GM18909 (cell line): Measurements from ENCODE around the gene ABCA3.
"Not testable (repeated sequence)": the region's sequence is repeated elsewhere in the genome, so short reads cannot be mapped to it uniquely, and the experiment has no call there.

Source experiments
- ATAC-seq: cut with Tn5 transposase; IDR thresholded peaks from one replicate; pipeline ENCODE4 v1.9.1; 2021; ENCODE audit warnings: mild to moderate bottlenecking; ENCODE audit not compliant: unreplicated experiment, poor library complexity

Gene ABCA3

DNA sequence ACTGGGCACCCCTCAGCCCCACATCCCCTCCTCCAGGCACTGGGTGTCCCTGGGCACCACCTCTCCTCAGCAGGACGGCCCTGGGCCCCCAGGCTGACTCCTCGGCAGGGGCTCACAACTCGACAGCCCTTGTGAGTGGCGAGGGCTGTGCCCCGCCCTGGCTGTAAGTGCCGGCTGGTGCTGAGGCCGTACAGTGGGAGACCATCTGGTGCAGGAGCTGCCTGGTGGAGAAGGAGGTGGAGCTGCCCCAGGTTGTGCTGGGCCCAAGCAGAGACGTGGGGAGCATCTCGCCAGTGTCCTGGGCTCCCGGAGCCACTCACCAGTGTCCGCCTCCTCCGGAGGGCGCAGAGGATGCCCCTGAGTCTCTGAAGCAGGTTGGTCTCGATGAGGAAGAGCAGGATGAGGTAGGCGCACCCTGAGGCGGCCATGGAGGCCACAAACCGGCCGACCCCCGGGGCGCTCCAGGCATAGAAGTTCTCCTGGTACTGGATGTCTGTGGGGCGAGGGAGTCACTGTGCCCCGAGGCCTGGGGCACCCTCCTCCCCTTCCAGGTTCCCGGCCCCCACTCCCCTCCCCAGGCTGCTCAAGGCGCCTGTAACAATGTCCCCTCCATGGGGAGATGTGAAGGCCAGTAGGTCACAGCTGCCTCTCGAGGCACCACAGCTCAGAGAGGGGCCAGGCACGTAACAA lies 57.5 kb downstream of the ABCA3 start:
- no peak for ATAC-seq

DNA sequence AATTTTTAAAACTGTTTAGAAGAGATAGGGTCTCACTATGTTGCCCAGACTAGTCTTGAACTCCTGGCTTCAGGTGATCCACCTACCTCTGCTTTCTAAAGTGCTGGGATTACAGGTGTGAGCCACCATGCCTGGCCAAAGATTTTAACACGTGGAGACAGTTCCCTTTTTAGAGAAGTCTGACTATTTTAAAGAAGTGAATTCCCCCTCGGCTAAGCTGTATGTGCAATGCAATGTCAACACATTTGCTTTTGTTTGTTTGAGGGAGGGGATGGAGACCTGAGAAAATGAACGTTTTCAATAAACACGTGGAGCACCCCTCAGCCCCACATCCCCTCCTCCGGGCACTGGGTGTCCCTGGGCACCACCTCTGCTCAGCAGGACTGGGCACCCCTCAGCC lies 58.3 kb downstream of the ABCA3 start:
- no peak for ATAC-seq

DNA sequence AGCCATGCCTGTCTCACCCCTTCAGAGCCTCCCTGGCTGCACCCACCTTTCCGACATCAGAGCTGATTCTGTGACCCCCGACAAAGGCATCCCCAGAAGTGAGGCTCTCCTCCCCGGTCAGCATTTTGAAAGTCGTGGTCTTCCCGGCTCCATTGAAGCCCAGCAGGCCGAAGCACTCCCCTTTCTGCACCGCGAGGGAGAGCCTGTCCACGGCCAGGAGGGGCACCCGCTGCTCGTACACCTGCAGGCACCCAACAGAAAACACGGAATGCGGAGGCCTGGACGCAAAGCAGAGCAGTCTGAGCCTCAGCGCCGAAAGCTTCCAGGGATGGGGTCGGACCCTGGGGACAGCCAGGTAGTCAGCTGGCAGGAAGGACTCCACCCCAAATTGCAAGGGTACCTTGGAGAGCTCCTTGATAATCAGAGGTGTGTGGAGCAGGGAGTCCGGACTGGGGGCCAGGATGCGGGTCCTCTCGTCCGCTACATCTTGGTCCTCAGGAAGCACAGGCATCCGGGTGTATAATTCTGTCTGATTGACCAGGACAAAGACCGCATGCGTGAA lies 59.5 kb downstream of the ABCA3 start:
- no peak for ATAC-seq

DNA sequence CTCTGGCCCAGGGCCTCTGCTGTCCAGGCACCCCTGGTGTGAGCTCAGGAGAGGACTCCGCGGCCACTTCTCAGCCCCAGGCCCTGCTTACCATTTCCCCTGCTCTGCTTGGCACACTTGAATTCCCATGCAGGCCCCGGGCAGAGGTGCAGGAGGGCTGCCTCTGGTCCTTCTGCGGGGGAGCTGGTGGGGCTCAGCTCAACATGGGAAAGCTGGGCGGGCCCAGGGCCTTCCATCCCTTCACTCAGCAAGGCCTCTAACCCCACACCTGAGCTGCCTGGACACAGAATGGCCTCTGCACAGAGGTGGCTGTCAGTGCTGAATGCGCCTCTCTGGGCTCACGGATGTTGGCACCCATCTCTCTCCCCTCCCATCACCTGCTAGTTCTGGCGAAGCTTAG lies 60.1 kb downstream of the ABCA3 start:
- ATAC-seq, result no peak

DNA sequence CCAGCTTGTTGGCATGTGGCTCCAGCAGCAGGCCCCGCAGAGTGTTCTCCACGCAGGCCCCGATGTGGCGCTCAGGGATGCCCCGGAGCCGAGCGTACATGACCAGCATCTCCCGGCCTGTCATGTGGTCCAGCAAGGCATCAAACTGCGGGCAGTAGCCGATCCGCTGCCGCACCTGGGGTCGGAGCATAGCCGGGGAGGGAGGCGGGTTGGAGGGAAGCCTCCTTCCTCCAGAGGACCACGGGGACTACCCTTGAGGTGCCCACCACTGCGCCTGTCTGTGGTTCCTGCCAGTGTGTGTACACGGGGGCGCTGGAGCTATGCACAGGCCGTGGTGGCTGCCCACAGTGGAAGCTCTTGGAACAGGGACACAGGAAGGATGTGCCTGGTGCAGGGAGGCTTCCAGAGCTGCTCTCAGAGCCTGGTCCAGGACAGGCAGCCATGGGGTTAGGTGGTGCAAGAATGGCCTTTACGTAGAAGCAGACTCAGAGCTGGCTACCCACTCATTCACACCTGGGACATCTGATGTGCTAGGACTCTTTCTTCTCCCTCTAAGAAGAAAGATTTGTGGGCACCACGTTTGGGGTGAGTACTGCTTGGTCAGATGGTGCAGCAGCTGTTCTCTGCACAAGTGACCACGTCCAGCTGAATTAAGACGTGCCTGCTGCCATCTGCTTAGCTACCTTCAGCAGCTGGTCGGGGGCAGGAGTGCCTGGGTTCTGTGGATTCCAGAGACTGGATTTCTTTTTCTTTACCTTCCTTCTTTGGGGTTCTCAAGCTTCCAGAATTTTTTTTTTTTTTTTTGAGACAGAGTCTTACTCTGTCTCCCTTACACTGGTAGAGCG lies 61.4 kb downstream of the ABCA3 start:
- ATAC-seq, result no peak

DNA sequence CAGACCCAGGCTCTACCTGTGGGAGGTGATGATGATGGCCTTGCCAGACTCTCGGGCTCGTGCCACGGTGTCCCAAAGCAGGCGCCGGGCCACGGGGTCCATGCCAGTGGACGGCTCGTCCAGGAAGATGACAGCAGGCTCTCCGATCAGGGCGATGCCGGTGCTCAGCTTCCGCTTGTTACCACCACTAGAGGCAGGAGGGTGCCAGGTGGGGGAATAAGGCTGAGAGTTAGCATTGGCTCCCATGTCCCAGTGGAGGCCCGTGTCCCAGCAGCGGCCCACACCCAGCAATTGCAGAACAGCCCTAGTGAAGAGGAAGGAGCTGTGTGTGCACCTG lies 62.3 kb downstream of the ABCA3 start:
- no peak for ATAC-seq

DNA sequence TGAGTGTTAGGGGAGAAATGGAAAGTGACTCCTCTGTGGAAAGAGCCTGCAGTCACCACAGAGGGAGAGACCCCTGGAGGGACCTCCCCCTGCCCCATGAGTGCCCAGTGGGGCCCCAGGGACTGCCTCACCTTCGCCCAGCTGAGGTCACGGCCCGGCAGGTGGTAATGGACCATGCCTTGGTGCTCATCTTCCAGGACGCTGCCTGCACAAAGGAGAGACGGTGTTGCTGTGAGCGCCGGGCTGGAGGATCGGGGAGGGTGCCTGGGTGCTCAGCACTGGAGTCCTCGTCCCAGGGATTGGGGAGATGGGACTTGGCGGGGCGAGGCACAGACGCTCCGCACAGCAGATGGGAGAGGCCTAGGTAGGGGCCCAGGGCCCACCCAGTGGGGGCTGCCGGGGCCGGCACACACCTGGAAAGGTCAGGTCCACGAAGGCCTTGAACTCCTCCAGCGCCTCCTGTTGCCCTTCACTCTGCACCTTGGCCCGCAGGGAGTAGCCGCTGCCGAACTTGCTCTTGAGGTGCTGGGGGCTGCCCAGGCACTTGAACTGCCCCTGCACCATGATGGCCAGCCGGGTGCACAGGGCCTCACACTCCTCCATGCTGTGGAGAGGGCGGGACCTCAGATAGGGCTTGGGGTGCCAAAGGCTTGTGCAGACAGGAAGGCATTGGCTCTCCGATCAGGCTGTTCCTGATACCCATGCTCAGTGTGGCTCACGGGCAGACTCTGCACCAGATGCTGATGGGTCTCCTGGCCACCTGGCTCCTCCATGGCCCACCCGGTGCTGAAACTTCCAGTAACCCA lies 62.9 kb downstream of the ABCA3 start:
- no peak for ATAC-seq

DNA sequence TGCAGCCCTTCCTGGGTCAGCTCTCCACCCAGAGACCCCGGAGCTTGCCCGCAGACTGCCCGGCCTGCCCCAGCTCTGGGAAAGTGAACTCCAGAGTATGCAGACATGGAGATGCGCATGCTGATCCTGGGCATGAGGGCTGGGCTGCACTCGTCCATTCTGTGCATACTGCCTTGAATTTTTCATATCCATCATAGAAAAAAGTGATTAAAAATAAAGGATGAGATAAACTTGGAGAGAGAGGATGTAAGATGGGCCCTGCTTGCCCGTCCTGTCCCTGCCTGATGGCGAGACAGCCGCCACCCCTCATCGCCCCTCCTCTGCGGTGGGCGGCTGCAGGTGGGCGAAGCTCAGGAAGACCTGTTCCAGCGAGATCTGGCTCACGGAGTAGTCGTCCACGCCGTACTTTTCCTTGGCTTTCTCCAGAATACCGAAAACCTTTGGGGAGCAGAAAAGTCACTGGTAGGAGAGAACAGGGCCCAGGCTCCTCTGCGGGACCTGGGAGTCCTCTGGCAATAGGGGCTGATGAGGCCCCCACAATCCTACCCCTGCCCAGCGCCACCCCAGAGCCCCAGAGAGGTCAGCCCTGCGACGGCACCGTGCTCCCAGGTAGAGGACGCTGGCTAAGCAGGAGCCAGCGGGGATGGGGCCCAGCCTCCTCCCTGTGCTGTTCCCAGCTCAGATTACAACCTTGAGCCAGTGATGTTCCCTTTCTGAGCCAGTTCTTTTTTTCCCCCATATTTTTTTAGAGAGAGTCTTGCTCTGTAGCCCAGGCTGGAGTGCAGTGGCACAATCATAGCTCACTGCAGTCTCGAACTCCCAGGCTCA lies 63.9 kb downstream of the ABCA3 start:
- ATAC-seq, result no peak

DNA sequence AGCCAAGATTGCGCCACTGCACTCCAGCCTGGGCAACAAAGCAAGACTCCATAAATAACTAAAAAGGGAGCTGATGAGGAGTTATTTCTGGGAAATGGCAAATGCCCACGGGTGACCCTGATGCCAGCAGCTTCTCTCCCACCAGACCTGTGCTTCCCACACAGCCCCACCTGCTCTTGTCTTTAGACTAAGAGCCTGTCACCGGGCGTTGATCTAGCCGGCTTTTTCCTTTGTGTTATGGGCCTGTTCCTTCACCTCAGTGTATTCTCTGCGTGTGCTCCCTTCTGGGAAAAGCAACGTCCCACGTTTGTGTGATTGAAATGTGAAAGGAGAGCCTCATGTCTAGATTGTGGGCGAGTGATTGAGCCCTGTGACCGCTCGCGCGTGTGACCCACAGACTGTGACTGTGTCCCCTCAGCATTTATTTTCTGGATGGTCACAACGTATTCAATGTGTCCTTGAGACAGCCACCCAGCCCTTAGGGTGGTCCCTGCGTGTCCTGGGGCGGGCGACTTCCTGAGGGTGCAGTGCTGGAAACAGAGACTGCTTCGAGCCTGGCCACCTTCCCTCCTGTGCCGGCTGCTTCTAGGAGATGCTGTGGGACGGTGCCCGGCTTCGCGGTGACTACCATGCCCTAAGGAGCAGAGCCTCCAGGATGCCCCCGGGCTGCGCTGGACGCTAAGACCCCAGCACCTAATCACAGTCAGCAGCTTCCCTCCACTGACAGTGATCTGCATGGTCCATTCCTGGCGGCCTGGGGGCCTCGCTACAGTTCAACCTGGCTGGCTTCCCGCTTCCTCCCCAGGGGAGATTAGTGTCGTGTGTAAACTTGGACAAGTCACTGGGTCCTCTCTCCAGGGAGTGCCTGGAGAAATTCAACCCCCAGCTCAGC lies 64.8 kb downstream of the ABCA3 start:
- no peak for ATAC-seq

DNA sequence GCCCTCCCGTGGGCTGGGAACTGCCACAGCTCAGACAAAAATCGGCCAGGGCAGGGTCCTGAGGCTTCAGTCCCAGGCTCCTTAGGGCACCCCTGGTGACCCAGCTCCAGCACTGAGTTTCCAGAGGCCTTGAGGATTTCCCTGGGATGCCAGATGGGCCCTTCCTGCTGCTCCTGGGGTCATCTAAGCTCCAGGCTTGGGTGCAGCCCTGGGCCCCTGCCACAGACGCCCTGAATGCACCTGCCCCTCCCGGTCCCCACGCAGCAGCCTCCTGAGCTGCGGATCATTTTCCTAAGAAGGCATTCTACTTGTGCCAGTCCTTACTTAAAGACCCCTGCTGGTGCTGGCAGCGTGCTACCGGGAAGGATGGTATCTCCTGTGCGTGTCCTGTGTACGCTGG lies 66.6 kb downstream of the ABCA3 start:
- no peak for ATAC-seq

DNA sequence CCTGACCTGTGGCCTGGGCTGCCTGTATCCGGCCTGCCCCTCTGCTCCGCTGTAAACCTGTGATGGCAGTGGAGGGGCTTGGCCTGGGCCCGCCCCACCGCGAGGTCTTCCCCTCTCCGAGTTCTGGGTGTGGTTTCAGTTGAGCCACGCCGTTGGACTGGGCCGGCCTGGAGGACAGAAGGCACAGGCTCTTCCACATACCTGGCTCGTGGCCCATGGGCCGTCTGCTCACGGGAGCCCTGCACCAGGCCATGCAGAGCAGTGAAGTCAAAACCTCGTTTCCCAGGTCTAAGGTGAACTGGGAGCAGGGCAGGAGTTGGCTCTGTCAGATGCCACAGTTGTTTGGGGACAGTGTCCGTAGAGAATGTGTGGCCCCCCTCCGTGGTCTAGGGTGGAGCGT lies 67.0 kb downstream of the ABCA3 start:
- ATAC-seq, result no peak

DNA sequence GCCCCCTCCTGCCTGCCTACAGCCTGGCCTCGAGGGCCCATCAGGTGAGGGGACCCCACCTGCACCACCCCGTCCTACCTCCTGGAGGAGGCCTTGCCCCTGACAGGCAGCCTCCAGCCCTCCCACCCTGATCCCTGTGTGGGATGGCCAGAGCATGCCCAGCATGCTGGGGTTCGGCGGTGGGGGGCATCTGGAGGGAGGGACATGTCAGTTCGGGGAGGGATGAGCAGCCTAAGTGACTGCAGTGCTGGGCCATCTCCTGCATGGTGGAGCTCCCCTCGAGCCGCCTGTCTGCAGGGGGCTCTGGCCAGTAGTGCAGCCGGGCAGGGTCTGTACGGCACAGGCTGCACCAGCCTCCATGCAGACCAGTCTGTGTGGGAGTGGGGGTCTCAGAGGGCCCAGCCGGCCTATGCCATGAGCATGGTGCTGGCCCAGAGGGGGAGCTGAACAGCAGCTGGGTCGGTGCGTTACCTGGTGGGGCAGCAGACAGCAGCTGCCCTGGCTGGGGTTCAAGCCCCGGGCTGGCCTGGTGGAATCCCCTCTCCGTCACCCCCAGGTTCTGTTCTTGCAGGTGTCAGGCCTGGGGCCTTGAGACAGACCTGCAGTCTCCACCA lies 68.6 kb downstream of the ABCA3 start:
- ATAC-seq, result no peak

DNA sequence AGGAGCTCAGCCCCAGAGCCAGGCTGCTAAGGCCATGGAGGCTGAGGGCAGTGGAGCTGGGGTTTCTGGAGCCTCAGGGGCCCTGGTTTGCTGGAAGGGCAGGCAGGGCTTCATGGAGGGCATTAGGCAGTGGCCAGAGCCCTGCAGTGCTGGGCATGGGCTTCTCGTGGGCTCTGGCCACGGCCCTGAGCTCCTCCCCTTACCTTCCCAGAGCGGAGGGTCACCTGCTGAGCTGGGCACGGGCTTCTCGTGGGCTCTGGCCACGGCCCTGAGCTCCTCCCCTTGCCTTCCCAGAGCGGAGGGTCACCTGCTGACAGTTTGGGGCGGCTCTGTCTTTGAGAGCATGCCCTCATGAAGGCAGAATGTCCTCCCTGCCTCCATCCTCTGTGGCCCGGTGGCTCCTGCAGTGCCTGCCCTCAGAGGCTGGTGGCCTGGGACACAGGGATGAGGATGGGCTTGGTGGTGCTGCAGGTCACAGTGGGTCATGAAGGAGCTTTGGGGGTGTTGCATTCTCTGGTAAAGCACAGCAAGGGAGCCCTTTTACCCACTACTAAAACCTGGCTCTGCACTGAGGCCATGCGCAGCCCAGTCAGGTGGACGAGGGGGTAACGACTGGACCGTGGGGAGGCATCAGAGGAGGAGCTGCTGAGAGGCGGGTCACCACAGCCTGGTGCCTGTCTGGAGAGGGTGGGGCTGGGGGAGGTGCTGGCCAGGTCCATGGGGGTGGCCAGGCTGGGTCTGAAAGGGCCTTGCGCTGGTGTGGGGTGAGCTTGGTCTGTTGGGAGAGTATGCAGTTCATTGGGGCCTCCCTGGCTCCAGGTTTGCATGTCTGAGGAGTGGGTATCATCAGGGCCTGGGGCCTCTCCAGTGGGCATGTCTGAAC lies 69.7 kb downstream of the ABCA3 start:
- ATAC-seq, result no peak

DNA sequence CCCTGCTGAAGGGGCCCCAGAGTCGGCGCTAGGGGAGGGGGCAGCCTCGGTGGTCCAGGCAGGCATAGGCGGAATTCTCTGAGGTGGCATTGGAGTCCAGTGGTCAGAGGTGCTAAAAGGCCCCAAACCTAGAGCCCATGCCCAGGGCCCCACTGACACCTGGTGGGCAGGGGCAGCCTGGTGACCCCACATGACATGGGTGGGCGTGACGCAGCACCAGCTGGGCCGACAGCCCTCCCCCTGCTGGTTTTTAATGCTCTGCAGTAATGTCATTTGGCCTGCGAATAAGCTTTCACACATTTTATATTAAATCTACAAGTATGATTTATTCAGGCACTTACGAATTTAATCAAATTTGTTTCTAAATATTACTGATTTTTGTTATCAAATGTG lies 70.5 kb downstream of the ABCA3 start:
- ATAC-seq, result no peak

DNA sequence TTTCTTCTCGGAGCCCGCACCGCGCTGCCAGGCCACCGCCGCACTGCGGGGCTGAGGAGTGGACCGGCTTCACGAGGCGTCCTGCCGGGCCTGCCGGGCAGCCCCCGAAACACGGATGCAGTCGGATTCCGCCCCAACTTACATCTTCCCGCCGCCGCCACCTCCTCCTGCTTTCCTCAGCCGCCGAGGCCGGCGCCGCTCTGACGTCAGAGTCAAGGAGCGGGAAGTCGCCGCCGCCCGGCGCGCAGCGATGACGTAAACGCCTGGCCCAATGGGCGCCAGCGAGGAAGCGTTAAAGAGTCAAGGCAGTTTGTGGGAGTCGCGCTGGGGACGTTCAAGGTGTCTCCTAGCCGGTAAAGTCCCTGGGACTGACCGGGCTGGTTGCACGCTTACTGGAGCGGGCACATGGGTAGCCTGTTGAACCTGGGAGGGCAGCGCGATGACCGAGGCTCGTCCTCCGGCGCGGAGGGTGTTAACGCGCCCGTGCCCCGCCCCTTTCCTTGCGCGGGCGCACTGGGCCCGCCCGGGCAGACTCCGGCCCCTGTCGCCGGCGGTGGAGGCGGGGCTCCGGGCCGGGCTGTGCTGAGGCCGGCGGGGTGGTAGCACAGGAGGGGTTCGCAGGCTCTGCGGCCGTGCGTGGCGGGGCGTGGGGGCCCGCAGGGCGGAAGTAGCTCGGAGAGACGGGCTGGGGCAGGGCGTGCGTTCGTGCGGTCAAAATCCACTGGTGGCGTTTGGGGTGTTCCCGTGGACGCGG lies 72.4 kb downstream of the ABCA3 start, which contains the start of gene RNPS1:
Gene RNPS1, minus strand, starts transcription at position 214 of the 754 bp plus-strand sequence. CDS start 3,483 bp downstream, outside the sequence.
- peak; percentile 75 for ATAC-seq

DNA sequence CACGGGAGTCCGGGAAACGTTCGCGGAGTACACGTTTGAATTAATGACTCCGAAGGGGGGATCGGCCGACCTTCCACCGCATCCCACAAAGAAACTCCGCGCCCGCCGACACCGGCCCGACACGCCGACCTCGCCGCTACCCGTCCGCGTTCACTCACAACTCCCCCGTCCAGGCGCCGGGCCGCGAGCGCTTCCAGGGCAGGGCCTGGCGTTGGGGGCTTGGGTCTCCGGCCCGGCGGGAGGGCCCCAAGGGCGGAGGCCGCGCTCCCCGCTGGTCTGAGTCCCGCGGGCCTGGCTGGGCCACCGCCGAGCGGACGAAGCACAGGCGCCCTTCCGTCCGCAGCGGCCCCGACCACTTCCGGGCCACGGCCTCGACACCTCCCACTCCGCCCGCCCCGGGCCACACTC lies 73.0 kb downstream of the ABCA3 start:
- peak; percentile 70 for ATAC-seq

DNA sequence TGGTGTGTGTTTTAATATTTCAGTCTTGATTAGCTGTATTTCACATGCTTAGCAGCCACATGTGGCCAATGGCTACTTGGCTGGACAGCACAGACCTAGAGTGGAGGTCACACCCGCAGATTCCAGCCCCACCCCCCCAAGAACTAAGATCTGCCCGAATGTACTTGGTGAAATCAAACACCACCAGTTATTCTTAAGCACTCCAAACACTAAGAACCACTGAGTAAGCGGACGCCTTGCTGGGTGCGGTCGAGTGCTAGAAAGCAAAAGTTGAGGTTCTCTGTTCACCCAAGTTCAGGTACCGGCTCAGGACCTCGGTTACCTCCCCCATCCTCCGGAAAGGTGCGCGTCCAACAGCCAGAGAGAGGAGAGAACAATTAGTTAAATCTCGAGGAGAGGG lies 73.6 kb downstream of the ABCA3 start:
- ATAC-seq, result not testable (repeated sequence)
